GM12864 (cell line): ENCODE measurements around the gene GOLGA7B.

Experiments used
- DNase-seq: peaks from one replicate; pipeline ENCODE4 v3.0.0-alpha.2; 2011; ENCODE audit warnings: low read depth
- H3K4me3 ChIP-seq: 2 replicates; pipeline ENCODE4 v1.5.1; 2011; ENCODE audit warnings: mild to moderate bottlenecking, low read depth, low read length, control low read depth
- CTCF ChIP-seq: IDR thresholded peaks from 2 replicates; pipeline ENCODE4 v1.5.1; 2011; ENCODE audit warnings: low read depth, mild to moderate bottlenecking, moderate library complexity, low read length, control low read depth, inconsistent platforms; ENCODE audit errors: missing control alignments

GOLGA7B gene

GRCh38 chr10:97892506-97892905 is 42.9 kb downstream of the GOLGA7B start:
- TF ChIP-seq CTCF: no peak
- no peak overlapping the region for H3K4me3 ChIP-seq
- DNase-seq: no peak

- no peak for DNase-seq
- no peak overlapping the region for H3K4me3 ChIP-seq
- no peak for TF ChIP-seq CTCF
Measured at GRCh38 chr10:97892939-97893338, 43.3 kb downstream of the GOLGA7B start.

GRCh38 chr10:97894092-97894491 is 44.4 kb downstream of the GOLGA7B start:
- DNase-seq: no peak
- no peak for TF ChIP-seq CTCF
- no peak overlapping the region for H3K4me3 ChIP-seq

- no peak for DNase-seq
- TF ChIP-seq CTCF: no peak
- no peak overlapping the region for H3K4me3 ChIP-seq
Measured at GRCh38 chr10:97895084-97895483, 45.4 kb downstream of the GOLGA7B start.

- no peak overlapping the region for H3K4me3 ChIP-seq
- TF ChIP-seq CTCF: no peak
- no peak for DNase-seq
Measured at GRCh38 chr10:97895915-97896314, 46.3 kb downstream of the GOLGA7B start.

- no peak for TF ChIP-seq CTCF
- no peak overlapping the region for H3K4me3 ChIP-seq
- no peak for DNase-seq
Measured at GRCh38 chr10:97896756-97897358, 47.2 kb downstream of the GOLGA7B start.

- no peak overlapping the region for H3K4me3 ChIP-seq
- TF ChIP-seq CTCF: no peak
- DNase-seq: no peak
Measured at GRCh38 chr10:97898429-97898828, 48.8 kb downstream of the GOLGA7B start.
